HG03354 (cell line): ENCODE measurements around the gene RPL4.
"Not testable (repeated sequence)": the region's sequence is repeated elsewhere in the genome, so short reads cannot be mapped to it uniquely, and the experiment has no call there.

ENCODE experiments used
- ATAC-seq: cut with Tn5 transposase; IDR thresholded peaks from one replicate; pipeline ENCODE4 v1.9.1; 2021; ENCODE audit warnings: mild to moderate bottlenecking; ENCODE audit not compliant: unreplicated experiment, poor library complexity, severe bottlenecking

The RPL4 gene

GRCh38 chr15:66504563-66505429 is at the start of gene RPL4, which contains the start of gene ZWILCH:
RPL4 (minus strand) TSS chr15:66504855; CDS start chr15:66504790, 65 bp downstream.
ZWILCH (plus strand) TSS chr15:66505326; CDS start chr15:66505339, 13 bp downstream.
- peak; percentile 79 for ATAC-seq

- no peak for ATAC-seq
Measured at GRCh38 chr15:66545255-66545654, 40.6 kb upstream of the RPL4 start.

- ATAC-seq: no peak
Measured at GRCh38 chr15:66542896-66543295, 38.2 kb upstream of the RPL4 start.

- no peak for ATAC-seq
Measured at GRCh38 chr15:66535056-66535455, 30.4 kb upstream of the RPL4 start.

- no peak for ATAC-seq
Measured at GRCh38 chr15:66524838-66525237, 20.2 kb upstream of the RPL4 start.

- ATAC-seq: no peak
Measured at GRCh38 chr15:66523926-66524325, 19.3 kb upstream of the RPL4 start.

- no peak for ATAC-seq
Measured at GRCh38 chr15:66515901-66516322, 11.3 kb upstream of the RPL4 start.

- ATAC-seq: no peak
Measured at GRCh38 chr15:66514586-66514985, 9.9 kb upstream of the RPL4 start.

- ATAC-seq: no peak
Measured at GRCh38 chr15:66508293-66508883, 3.7 kb upstream of the RPL4 start.

- no peak for ATAC-seq
Measured at GRCh38 chr15:66505818-66506217, 1.2 kb upstream of the RPL4 start.

GRCh38 chr15:66505430-66505811 is 766 bp upstream of the RPL4 start:
- ATAC-seq: no peak

- ATAC-seq: no peak
Measured at GRCh38 chr15:66503780-66504562, 684 bp downstream of the RPL4 start.

- ATAC-seq: not testable (repeated sequence)
Measured at GRCh38 chr15:66503041-66503648, 1.5 kb downstream of the RPL4 start.

GRCh38 chr15:66502491-66502890 is 2.2 kb downstream of the RPL4 start:
- ATAC-seq: no peak

GRCh38 chr15:66500346-66500745 is 4.3 kb downstream of the RPL4 start:
- ATAC-seq: not testable (repeated sequence)

- no peak for ATAC-seq
Measured at GRCh38 chr15:66498501-66499386, 5.9 kb downstream of the RPL4 start.

- peak; percentile 84 for ATAC-seq
Measured at GRCh38 chr15:66497502-66498455, 6.9 kb downstream of the RPL4 start, which contains the start of gene SNAPC5. SNAPC5 (minus strand) TSS chr15:66497762; CDS start chr15:66497731, 31 bp downstream.
